Measurements from ENCODE around the gene CABLES1. TPM values are rescaled to one million over a fixed set of nuclear protein-coding genes. Genes with fewer than 3 reads are reported as not detected.

CABLES1 gene
- total RNA-seq, 3 donors from 2014 or later = 8.1 to 13.0 (median 11.6) TPM

- H3K4me3 ChIP-seq = no peak overlapping the region
- intact Hi-C loops (cut with DNase I, micrococcal nuclease) = no loop called here
- peaks cover 15% of the 10 kb centered on the region for H3K9me3 ChIP-seq
- no peaks in the 10 kb centered on the region for H3K36me3 ChIP-seq (ENCODE audit: low read depth)
- no peak for TF ChIP-seq CTCF (IDR thresholded peaks at IDR 0.05)
- ATAC-seq (no peak), DNase-seq (no peak)
- H3K4me1 ChIP-seq (ENCODE audit: low read depth) = no peaks in the 10 kb centered on the region
These were observed 137.4 kb downstream of the CABLES1 start for GRCh38 chr18:23272498-23273232.

- H3K9me3 ChIP-seq = peaks cover 15% of the 10 kb centered on the region
- DNase-seq (no peak), ATAC-seq (no peak)
- H3K4me1 ChIP-seq (ENCODE audit: low read depth) = no peaks in the 10 kb centered on the region
- H3K4me3 ChIP-seq = no peak overlapping the region
- intact Hi-C loops (cut with DNase I, micrococcal nuclease) = no loop called here
- H3K36me3 ChIP-seq (ENCODE audit: low read depth) = no peaks in the 10 kb centered on the region
- no peak for TF ChIP-seq CTCF (IDR thresholded peaks at IDR 0.05)
These were observed 138.2 kb downstream of the CABLES1 start for GRCh38 chr18:23273443-23273966.

GRCh38 chr18:23274638-23275482, 139.6 kb downstream of the CABLES1 start:
- ATAC-seq (no peak), DNase-seq (no peak)
- peaks cover 8% of the 10 kb centered on the region for H3K9me3 ChIP-seq
- intact Hi-C loops (cut with DNase I, micrococcal nuclease) = no loop called here
- no peaks in the 10 kb centered on the region for H3K4me1 ChIP-seq (ENCODE audit: low read depth)
- no peak for TF ChIP-seq CTCF (IDR thresholded peaks at IDR 0.05)
- H3K4me3 ChIP-seq = no peak overlapping the region
- no peaks in the 10 kb centered on the region for H3K36me3 ChIP-seq (ENCODE audit: low read depth)

GRCh38 chr18:23276451-23276850, 141.2 kb downstream of the CABLES1 start:
- Histone ChIP-seq H3K9me3 (no peaks in the 10 kb centered on the region), H3K4me1 (ENCODE audit: low read depth) (no peaks in the 10 kb centered on the region), H3K4me3 (no peak overlapping the region), H3K36me3 (ENCODE audit: low read depth) (no peaks in the 10 kb centered on the region)
- no peak for TF ChIP-seq CTCF (IDR thresholded peaks at IDR 0.05)
- no peak for ATAC-seq
- intact Hi-C loops (cut with DNase I, micrococcal nuclease) = no loop called here
- DNase-seq = no peak

GRCh38 chr18:23277399-23277798, 142.1 kb downstream of the CABLES1 start:
- DNase-seq = no peak

More at GRCh38 chr18:23277399-23277798, 142.1 kb downstream of the CABLES1 start:
- no peaks in the 10 kb centered on the region for H3K36me3 ChIP-seq (ENCODE audit: low read depth)
- H3K4me1 ChIP-seq (ENCODE audit: low read depth) = peaks cover 5% of the 10 kb centered on the region
- no peak for ATAC-seq
- no peaks in the 10 kb centered on the region for H3K9me3 ChIP-seq
- H3K4me3 ChIP-seq = no peak overlapping the region
- intact Hi-C loops (cut with DNase I, micrococcal nuclease) = no loop called here
- no peak for TF ChIP-seq CTCF (IDR thresholded peaks at IDR 0.05)
